Astrocyte of the hippocampus (primary cell): ENCODE measurements around the gene PCSK4.
A peak's percentile ranks its signal among the peaks of the same experiment; 100 is the strongest.
"Not testable (repeated sequence)": the region's sequence is repeated elsewhere in the genome, so short reads cannot be mapped to it uniquely, and the experiment has no call there.

ENCODE experiments used
- DNase-seq: peaks from one replicate; pipeline ENCODE4 v3.0.0; 2011; ENCODE audit warnings: low read depth, low spot score

PCSK4 gene

GRCh38 chr19:1487576-1488281 is 2.4 kb downstream of the PCSK4 start:
- no peak for DNase-seq

DNA sequence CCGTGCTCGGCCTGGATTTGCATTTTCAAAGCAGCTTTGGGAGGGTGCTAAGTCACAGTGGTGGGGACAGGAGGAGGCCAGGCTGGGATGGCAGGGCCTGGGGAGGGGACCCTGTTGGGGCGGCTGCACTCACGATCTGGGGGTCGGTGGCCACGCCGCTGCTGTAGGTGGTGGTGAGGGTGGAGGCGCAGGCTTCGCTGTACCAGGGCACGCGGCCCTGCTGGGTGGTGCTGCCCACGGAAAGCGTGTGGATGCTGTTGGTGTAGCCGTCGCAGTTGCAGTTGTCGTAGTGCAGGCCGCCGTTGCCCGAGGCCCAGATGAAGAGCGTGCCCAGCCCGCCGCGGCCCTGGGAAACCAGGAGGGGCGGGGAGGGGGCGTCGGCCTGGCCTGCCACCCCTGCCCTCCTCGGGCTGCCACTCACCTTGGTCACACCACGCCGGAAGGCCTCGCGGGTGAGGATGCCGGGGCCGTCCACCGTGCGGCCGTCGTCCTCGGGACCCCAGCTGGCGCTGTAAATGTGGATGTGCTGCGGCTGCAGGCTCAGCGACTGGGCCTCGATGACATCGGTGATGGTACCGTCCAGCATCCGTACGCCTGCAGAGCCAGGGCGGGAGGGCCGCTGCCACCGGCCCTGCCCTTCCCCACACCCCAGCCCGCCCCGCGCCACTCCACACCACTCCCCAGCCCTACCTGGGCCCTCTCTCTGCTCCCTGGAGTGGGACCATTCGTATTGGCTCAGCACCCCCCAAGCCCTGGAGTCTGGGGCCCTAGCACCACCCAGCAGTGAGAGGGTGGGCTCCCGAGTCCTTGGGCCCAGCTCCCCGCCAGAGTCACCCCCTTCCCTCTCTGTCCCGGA is 3.2 kb downstream of the PCSK4 start:
- no peak for DNase-seq

DNA sequence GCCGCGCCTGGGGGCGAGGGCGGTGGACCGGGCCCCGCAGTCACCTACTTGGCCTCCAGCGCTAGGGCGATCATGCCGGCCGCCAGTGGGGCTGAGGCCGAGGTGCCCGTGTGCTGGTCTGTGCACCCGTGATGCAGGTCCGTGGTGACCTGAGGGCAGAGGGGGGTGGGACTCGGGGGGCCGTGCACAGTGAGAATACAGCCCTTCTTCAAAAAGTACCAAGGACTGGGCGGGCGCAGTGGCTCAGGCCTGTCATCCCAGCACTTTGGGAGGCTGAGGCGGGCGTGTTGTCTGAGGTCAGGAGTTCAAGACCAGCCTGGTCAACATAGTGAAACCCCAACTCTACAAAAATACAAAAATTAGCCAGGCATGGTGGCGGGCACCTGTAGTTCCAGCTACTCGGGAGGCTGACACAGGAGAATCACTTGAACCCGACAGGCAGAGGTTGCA is 6.1 kb downstream of the PCSK4 start:
- DNase-seq: no peak

DNA sequence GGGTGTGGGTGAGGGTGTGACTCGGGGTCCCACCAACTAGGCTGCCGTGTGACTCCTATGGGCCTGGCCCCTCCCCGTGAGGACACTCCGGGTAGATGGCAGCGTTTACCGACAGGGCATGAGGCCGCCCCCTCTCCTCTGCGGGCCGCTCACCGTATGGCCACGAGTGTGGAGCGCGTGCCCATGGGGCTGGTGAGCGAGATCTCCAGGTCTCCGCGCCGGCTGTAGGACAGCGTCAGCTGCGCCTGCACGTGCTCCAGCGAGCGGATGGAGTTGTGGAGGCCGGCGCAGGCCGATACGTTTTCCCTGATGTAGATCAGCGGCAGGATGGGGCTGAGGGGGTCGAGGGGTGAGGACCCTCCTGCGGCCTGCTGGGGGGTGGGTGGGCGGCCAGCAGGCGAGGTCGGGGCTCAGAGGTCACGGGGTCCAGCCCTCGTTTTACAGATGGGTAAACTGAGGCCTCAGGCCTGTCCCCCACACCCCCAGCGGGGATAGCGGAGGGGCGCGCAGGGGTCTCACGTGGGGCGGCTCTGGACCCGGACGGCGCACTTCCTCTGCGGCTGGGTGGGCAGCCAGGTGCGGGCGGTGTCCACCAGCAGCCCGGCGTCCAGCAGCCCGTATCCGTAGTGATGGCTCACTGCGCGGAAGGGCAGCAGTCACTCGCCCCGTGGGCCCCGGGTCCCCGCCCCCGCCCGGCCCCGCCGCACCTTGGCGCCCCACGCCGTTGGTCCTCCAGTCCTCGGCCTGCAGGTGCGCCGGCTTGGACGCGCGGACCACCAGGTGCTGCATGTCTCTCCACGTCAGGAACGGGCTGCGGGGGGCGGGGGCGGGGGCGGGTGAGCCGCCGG is 6.8 kb downstream of the PCSK4 start:
- no peak for DNase-seq

GRCh38 chr19:1482361-1483130 is 7.6 kb downstream of the PCSK4 start:
- no peak for DNase-seq

DNA sequence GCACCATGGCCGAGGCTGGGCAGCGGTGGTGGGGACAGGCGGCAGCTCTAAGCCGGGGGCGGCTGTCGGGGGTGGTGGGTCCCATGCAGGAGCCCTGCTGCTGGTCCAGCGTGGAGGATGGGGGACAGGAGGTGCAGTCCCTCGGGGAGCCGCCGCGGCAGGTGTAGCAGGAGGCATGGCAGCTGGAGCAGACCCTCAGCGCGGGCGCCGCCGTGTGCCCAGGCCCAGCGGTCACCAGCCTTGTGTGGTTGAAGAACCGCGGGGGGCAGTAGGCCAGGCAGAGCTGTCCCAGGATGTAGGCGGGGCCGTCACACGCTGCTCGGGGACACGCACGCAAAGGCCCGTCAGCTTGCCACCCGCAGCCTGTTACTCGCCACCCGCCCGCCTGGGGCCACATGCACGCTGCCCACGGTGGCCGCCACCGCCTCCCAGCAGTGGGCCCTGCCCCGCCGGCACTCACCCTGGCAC is 8.2 kb downstream of the PCSK4 start:
- no peak for DNase-seq

GRCh38 chr19:1481224-1481892 is 8.8 kb downstream of the PCSK4 start:
- no peak for DNase-seq

DNA sequence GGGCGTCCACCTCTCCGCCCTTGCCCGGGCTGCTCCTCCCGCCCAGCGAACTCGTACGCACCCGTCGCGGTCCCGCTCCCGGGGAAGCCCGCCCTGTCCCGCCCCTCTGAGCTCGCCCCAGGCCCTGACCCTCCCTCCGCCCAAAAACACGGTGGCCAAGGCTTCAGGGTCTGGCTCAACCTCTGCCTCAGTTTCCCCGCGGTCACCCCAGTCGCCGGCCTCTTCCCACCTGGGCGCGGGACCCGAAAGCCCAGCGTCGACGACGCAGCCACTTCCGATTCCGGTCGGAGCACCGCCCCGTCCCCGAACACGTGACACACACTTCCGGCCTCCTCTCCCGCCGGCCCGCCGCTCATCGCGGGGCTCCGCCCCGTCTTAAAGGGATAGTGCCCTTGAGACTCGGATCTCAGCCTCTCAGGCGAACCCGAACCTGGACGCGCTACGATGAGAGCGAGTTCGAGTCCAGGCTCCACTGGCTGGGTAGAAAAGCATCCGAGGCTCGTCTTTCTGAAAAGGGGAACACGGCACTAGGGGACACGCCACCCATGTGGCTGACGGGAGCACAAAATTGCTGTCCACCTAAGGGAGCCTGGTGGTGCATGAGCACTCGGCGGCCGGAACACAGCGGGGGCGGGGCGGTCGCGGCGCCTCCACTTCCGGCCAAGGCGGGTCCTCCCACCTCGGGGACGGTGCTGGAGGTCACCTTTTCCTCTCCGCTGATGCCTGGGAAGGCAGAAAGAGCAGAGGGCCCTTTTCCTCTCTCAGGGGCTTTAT is 11.0 kb downstream of the PCSK4 start, which contains the start of gene C19orf25:
Gene C19orf25, minus strand, starts transcription at position 282 of the 774 bp plus-strand sequence. CDS start 312 bp downstream, outside the sequence.
- DNase-seq: peak; percentile 98

DNA sequence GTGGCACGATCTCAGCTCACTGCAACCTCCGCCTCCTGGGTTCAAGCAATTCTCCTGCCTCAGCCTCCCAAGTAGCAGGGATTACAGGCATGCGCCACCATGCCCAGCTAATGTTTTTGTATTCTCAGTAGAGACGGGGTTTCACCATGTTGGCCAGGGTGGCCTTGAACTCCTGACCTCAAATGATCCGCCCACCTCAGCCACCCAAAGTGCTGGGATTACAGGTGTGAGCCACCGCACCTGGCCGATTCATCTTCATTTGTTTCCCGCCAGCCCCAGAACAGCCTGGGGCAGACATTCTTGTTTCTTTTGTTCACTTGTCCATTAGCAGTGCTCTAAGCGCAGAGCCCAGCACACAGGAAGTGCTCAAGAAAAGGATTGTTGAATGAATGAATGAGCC is 13.1 kb downstream of the PCSK4 start:
- DNase-seq: not testable (repeated sequence)

DNA sequence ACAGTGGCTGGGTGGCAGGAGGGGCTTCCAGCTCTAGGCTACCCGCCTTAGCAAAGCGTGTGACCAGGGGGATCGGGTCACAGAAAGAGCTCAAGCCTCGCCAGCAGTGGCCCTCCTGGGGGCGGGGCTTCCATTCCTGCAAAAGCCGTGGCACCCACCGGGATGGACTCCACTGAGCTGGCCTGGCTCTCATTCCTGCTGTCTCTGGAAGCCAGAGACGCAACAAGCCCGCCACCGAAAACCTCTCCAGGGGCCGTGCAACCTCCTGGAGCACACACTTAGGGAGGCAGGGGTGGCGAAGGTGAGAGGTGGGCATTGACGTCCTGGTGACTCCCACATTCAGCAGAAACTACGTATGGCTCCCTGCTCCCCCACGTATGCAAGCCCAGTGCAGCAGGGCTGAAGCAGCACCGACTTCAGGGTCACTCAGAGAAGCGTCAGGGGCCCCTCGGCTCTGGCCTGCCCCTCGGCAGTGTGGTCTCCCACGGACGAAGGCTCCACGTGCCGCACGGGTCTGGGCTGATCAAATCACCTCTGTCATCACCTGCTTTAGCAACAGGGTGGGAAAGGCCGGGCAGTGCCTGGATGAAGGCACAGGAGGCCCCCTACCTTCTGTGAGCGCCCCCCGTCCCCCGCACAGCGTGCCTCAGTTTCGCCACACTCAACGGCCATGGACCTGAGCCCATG is 14.3 kb downstream of the PCSK4 start:
- no peak for DNase-seq

DNA sequence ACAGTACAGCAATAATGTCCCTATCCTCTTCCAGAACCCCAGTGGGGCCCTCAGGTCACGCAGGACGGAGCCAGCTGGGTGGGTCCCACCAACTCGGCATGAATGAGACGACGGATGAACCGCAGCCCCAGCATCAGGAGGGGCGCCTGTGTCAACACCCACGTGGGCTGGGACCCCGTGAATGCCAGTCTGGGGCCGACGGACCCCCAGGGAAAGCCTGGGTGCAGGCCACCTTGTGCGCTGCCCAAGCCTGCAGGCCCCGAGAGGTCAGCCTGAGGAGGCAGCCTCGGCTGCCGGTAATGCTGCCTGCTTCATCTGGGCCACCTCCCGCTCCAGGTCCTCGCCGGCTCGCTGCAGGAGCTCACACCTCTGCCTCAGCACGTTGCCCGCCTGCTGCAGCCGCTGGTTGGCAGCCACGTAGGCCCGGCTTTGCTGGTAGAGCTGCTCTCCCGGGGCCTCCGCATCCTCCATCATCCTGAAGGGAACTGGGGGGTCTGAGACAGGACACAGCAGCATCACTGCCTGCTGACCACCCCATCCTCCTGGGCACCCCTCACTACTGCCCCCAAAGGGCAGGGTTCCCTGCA is 15.3 kb downstream of the PCSK4 start:
- DNase-seq: no peak

- DNase-seq: peak; percentile 78
Observed at GRCh38 chr19:1474011-1474764, 16.0 kb downstream of the PCSK4 start.

GRCh38 chr19:1473085-1473851 is 16.9 kb downstream of the PCSK4 start:
- no peak for DNase-seq

- DNase-seq: no peak
Observed at GRCh38 chr19:1472231-1473084, 17.7 kb downstream of the PCSK4 start.

- no peak for DNase-seq
Observed at GRCh38 chr19:1471515-1472160, 18.5 kb downstream of the PCSK4 start.
